Measurements from ENCODE around the gene SGPP1.
"Not testable (repeated sequence)": the region's sequence is repeated elsewhere in the genome, so short reads cannot be mapped to it uniquely, and the experiment has no call there.

The SGPP1 gene

DNA sequence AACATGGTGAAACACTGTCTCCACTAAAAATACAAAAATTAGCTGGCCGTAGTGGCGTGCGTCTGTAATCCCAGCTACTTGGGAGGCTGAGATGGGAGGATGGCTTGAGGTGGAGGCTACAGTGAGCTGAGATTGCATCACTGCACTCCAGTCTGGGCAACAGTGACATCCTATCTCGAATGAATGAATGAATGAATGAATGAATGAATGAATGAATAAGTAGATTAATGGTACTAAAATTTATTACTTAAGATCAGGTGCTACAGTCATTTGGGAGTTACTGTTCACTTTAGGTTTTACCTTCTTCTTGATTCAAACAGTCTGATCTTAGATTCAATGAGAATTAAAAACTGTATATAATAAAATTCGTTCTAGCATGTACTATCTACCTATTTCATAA lies 54.6 kb downstream of the SGPP1 start:
- DNase-seq (ENCODE audit: low read depth), result no peak

DNA sequence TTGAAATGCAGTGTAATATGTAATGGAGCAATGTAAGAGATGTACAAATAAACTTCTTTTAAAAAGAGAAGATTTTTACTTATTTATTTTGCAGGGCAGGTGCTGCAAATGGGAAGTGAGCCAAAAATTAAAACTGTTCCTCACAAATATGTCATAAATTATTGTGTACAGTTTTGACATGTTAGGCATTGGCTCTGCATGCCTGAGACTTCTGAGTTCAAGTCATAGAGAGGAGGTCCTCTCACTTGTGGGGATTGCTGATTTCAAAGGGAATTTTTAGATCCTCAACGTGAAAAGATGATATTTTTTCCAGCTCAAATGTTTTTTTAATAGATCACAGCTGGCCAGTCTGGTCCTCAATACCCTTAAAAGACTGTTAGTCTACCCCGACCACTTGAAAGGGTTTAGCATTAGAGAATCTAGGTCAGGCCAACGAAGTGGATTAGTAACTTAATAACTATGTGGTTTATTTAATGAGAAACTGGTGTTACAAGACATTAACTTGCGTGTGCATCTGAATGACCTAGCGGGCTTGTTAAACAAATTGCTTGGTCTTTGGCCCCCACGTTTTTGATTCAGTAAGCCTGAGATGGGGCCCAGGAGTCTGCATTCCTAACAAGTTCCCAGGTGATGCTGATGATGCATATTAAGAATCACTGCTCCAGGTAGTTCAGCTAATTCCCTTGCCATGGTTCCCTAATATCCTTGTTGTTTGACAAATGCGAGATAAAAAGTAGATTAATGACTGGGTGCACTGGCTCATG lies 55.3 kb downstream of the SGPP1 start:
- DNase-seq (ENCODE audit: low read depth), result no peak

DNA sequence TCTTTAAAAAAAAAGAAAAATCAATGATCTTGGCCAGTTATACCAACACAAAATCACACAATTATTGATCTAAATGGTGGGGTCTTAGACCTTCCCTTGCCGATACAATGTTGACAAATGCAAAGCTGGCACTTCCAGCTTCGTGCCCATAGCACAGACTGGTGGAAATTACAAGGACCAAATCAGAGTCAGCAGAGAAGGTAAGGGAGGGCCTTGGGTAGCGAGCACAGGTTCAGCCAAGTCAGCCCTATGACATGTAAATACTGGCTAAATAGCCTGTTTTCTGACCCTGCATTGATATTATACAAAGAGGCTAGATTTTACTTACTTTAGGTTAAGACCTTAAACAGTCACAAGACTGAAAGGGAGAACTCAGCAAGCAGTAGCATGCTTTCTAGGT lies 55.9 kb downstream of the SGPP1 start:
- no peak for DNase-seq (ENCODE audit: low read depth)

DNA sequence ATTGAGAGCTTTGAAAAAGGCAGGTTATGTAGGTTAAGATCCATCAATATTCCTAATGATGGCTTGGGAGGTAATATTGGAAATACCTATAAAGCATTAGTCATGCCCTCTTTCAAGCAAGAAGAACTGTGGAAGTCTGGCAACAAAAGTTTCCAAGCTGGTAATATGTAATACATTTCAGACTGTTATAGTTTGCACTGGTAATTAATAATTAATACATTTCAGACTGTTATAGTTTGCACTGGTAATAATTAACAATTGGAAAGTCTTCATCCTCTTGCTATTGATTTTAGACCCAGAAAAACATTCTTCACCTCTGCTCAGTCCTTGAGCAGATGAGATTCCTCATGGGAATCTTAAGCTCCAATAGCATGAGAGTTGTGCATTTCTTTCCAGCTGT lies 57.2 kb downstream of the SGPP1 start:
- DNase-seq (ENCODE audit: low read depth), result no peak

DNA sequence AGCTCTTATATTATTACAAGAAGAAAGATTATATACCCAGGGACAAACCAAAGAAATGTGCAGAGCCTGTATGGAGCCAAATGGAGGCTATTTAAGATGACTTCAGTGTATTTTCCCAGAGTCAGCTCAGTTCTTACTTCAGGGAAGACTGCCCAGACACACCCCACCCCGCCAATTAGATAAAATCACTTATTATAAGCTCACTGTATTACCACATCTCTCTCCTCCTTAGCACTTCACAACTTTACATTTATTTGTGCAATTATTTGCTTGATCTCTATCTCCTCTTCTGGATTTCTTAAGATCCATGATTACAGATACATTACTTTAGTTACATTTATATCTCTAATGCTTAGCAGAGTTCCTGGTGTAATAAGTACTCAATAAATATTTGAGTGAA lies 61.5 kb downstream of the SGPP1 start:
- no peak for DNase-seq (ENCODE audit: low read depth)

DNA sequence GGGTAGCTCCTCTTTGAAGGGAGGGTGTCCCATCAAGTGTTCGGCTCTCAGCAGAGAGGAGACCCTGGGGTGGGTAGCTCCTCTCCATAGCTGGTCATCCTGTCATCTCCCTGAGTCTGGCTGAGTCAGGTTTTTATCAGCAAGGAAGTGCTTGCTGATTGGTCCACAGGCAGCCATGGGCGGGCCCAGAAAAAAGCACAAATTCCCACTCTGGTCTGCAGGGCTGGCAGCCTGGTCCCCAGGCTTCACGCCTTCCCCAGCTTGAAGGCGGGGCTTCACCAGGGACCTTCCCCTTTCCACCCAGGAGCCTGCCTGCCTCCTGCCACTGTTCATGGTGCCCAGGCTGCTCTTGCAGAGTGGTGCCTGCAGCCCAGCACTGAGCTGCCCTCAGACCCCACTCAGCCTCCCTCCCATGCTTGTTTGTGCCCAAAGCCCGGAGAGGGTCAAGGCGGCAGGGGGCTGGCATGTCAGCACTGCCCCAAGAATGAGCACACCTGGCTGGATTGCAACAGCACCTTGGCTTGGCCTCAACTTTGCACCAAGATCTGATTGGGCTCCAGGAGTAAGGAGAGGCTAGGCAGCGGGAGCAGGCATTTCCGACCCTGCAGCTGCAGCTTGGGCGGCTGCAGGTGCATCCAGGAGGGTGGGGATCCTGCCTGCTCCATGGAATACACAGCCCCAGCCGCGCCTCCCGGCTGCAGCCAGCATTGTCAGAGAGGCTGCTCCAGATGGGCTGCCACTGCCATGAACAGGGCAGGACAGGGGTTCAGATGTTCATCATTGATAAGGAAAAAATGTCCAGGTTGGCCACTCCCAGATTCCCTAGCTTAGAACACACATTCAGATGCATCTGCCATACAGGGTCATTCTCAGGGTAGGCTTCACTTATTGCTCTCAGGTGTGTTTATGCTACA lies 64.2 kb downstream of the SGPP1 start:
- DNase-seq (ENCODE audit: low read depth), result no peak

DNA sequence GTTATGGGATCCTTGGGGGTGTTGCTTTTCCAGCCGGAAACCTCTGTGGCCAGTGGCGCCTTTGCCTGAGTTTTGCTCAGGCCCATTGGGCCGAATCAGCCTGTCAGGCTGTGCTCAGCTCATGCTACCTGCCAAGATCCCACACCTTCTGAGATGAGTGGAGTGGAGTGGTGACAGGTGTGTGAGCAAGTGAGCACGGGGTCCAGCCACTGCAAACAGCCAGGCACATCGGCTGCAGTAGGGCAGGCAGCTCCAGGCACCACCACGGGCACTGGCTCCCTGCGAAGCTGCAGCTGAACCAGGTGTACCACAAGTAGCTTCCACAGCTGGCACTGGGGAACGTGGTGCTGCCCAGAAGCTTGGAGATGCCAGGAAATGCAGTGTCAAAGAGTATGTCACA lies 65.1 kb downstream of the SGPP1 start:
- DNase-seq (ENCODE audit: low read depth), result no peak

DNA sequence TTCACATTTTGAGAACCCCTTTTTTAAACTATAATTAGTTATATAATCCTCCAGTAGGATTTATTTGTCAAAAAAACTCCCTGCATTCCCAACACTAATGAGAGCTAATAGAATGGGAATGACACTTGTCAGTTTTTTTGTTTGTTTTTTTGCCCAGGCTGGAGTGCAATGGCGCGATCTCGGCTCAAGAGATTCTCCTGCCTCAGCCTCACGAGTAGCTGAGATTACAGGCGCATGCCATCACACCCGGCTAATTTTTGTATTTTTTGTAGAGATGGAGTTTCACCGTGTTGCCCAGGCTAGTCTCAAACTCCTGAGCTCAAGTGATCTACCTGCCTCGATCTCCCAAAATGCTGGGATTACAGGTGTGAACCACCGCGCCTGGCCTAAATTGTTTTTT lies 66.0 kb downstream of the SGPP1 start:
- DNase-seq (ENCODE audit: low read depth), result not testable (repeated sequence)

DNA sequence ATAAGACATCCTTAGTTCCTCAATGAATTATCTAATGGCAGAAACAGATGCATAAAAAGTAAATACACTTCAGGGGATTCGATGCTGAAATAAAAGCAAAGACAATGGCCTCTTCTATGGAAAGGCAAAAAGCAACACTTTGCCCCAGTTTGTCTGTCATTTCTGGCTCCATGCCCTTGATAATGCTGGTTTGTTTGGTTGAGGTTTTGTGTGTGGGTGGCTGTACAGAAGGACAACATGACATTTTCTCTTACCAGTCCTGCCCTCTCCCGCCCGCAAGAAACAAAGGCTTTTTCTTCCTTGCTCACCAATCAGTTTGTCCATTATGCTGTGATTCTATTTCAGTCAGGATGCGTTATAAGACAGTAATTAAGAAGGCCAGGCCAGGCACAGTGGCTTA lies 68.1 kb downstream of the SGPP1 start:
- DNase-seq (ENCODE audit: low read depth), result no peak

DNA sequence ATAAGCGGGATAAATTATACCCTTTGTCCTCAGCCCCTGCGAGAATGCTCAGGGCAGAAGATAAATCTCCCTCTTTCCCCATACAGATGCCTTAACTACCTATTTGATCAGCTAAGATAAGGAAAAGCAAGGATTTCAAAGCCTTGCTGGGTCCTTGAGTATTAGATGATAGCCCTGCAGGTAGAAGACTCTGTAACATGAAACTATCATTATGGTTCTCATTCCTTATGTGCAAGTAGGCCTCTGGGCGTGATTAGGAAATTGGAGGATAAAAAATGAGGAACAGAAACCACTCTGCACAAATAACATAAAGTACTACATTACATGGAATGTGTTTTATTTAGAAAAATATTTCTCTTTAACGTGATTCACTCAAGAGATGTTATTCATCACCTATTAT lies 71.7 kb downstream of the SGPP1 start:
- DNase-seq (ENCODE audit: low read depth), result no peak

DNA sequence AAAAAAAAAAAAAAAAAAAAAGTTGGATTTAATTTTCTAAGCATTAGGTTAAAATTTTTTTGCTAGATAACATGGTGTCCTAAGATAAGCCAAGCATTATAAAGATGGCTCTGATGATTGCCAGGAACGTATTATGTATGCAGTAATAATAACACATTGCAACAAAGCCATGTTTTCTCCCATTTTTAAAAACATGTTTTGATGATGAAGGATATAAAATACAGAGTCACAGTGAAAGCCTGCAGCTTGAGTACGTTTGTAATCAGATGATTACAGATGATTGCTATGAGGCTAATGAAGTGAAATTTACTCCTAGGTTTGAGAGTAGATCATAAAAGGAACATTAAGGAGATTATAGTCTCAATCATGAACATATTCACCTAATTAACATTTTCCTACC lies 72.9 kb downstream of the SGPP1 start:
- DNase-seq (ENCODE audit: low read depth), result no peak

DNA sequence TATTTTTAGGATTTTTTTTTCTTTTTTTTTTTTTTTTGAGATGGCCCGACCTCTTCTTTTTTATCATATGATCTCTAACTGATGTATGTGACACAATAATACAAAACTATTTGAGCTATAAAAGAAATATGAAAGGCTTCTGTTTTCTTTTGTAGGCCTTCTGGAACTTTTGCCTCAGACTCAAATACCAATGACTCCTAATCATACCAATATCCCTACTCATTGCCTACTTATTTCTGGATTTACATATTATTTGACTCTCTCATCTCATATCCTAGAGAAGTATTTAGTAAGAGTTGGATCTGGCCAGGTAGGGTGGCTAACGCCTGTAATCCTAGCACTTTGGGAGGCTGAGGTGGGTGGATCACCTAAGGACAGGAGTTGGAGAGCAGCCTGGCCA lies 73.5 kb downstream of the SGPP1 start:
- no peak for DNase-seq (ENCODE audit: low read depth)

DNA sequence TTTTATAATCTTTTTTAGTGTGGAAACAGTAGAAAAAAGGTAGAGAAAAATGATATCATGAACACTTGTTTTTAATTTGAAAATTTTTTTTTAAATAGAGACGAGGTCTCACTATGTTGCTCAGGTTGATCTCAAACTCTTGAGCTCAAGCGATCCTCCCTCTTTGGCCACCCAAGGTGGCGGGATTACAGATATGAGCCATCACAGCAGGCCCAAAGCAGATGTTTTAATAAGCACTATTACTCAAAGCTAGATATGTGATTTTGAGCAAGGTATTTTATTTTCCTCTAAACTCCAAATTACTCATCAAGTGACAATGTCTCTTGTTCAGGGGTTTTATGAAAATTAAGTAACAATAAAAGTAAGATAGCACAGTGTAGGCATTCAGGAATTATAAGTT lies 75.5 kb downstream of the SGPP1 start:
- no peak for DNase-seq (ENCODE audit: low read depth)

DNA sequence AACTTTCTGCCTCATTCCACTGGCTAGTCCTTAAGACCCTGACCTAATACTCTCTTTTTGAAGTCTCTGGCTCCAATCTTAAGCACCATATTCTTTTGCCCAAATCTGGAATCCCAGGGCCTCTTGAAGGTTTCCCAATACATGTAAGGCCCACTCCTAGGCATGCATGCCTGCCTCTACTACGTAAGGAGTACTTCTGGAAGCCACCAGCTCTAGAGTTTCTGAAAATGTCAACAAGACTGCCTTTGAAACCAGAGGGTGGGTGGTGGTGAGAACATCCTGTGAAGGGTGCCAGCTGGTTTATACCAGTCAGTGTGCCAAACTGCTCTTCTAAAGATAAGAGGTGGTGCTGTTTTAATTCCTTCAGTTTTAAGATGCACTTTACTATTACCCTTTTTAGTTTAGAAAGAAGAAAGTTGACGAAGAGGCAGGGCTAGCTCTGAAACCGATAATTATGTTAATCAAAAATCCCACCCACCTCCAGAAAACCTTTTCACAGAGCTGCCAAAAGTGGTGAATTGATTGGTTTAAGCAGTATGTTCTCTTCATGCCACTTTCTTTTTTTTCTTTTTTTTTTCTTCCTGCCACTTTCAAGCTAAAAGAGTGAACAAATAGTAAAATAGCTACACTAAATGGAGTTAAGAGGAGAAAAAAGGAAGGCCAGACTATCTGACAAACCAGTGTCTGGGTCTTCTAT lies 77.5 kb downstream of the SGPP1 start:
- no peak for DNase-seq (ENCODE audit: low read depth)

DNA sequence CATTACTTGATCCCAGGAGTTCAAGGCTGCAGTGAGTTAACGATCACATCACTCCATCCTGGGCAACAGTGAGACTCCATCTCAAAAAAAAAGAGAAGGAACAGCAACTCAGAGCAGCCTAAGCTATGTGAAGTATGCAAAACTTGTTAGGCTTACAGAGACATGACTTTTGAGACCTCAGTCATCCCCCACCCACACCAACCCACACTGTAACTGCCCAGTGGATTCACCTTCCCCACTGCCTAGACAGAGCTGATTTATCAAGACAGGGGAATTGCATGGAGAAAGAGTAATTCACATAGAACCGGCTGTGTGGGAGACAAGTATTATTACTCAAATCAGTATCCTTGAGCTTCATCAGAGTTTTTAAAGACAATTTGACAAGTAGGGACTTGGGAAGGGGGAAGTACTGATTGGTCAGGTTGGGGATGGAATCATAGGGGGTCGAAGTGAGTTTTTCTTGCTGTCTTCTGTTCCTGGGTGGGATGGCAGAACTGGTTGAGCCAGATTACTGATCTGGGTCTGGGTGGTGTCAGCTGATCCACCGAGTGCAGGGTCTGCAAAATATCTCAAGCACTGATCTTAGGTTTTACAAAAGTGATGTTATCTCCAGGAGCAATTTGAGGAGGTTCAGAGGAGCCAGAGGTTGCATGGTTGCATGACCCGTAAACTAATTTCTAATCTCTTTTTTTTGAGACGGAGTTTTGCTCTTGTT lies 80.0 kb downstream of the SGPP1 start:
- DNase-seq (ENCODE audit: low read depth), result no peak

DNA sequence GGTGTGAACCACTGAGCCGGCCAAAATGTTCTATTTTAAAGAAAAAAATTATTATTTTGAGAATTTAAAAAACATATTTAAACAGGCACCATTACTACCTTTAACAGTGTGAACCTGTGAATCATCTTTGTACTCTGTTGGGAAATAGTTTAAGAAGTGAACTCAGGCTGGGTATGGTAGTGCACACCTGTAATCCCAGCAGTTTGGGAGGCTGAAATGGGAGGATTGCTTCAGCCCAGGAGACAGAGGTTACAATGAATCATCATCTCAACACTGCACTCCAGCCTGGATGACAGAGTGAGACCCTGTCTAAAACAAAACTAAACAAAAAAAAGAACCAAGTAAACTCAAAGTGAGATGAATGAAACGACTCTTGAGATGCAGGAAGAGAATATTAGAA lies 83.1 kb downstream of the SGPP1 start:
- no peak for DNase-seq (ENCODE audit: low read depth)

DNA sequence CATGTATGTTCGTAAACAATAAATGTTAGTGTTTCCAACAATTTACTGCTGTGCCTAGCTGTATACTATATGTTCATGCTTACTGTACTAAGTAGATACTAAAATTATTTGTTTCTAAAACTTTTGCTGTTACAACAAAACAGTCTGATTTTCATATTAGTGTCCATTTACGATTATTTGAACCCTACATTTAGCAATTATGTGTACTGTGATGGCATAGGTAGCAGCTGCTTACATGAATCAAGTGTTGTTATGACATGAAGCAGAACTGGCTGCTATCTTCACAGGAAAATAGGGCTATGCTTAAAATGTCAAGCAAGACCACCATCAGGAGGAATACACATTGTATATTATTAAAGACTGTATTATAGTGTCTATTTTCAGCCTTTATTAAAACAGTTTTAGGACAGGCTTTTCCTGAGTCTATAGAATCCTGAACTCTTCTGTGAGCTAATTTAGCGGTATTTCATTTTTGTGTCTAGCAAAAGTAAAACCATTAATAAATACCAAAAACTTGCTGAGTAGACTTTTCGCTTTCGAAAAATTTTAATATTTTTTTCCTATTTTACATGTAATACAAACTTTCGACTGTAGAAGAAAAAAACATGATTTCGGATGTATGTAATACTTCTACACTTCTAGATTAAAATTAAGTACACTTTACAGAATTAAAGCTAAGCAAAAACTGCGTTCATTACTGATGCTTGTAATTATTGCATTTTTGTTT lies 85.0 kb downstream of the SGPP1 start:
- no peak for DNase-seq (ENCODE audit: low read depth)

DNA sequence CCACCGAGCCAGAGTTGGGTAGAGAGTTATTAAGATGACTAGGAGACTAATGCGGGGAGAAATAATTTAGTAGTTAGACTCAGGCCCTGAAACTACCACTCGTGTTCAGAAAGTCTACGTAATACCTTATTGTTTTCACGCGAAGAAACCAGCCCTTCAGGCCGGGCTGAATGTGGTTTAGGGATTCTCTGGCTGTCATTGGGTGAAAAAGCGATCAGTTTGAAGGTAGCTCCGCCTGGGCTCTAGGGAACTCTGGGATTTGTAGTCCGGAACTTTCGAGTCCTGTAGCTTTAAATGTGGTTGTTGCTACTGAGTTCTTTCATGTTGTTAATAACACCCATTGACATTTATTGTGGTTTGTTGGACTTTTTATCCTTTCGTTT lies 85.6 kb downstream of the SGPP1 start:
- DNase-seq (ENCODE audit: low read depth), result peak; percentile 30

DNA sequence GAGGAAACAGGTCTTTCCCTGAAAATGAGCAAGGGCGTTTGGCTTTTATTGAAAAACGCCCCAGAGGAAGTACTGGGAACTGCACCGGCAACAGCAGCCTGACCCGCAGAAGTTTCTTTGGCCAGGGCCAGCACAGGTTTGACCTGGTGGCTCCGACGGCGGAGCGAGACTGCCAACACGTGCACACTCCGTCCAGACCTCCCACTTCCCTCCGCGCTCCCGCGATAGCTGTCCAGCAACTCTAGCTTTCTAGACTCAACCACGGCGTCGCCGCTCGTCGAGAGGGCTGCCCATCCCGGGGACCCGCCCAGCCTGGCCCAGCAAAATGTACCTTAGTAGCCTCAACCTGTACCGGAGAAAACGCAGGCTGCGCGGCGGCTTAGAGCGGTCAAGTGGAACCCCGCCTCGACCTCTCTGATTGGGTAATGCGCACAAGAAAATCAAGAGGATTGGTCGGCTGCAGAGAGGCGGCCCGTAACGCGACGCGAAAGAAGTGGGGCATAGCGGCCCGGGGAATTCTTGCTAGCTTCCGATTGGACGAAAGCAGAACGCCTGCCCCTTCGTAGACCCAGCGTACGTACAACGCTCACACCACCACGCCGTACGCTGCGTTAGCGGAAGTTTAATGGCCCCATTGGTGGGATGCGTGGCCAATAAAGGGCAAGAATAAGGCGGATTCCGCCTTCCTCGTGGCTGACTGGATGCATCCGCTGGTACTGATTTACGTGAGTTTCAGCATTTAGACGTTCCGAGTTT lies 86.2 kb downstream of the SGPP1 start, which contains the start of gene WDR89:
Gene WDR89, minus strand, starts transcription at position 399 of the 756 bp plus-strand sequence. CDS start 41,929 bp downstream, outside the sequence.
- peak; percentile 85 for DNase-seq (ENCODE audit: low read depth)

DNA sequence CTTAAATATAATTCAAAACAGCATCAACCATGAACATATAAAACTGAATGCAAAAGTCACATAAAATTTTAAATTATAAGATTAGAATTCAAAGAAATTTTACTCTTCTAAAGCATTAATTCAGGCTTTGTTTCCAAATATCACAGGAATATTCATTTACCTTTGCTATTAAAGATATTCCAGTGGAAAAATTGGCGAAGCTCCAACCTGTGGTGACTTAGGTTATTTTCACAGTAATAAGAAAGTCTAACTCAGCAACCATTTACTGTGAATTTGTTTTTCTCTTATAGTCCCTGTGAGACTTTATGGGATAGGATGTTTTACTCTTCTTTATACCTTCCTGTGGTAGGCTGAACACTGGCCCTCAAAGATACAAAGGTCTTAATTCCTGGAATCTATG lies 89.4 kb downstream of the SGPP1 start:
- DNase-seq (ENCODE audit: low read depth), result no peak

Measured in stimulated activated CD8-positive, alpha-beta memory T cell treated with anti-CD3 and anti-CD28 coated beads, Interleukin-7, amount 100 ng/mL, for 24 hours (primary cell).